ENCODE results near the gene RIN1. TPM values are rescaled to one million over a fixed set of nuclear protein-coding genes. Genes with fewer than 3 reads are reported as not detected.

Gene RIN1
- total and polyA plus RNA-seq, 2 of the 13 experiments (the other 11 are each of a cell fraction or from before 2014, with no cell fraction given) = 2.4 to 4.1 TPM

GRCh38 chr11:66365711-66366619 is 29.7 kb upstream of the RIN1 start (continued):
- TF ChIP-seq ZFX (CRISPR knock-in tag; IDR thresholded peaks at IDR 0.05; ENCODE audit: low read depth) (0 out of 2 replicates have a peak, but pooled peaks have one; percentile 19), ZNF761 (CRISPR knock-in tag; conservative IDR thresholded peaks at IDR 0.05) (0 out of 2 replicates have a peak, but pooled peaks have one; percentile 50), ZBTB4 (CRISPR knock-in tag; IDR thresholded peaks at IDR 0.05; ENCODE audit: borderline replicate concordance) (peak; percentile 17; the same call in 1 of the 2 replicates), ZNF687 (CRISPR knock-in tag; IDR thresholded peaks at IDR 0.05) (peak; percentile 48), ESRRA (CRISPR knock-in tag; IDR thresholded peaks at IDR 0.05; ENCODE audit: low read depth) (0 out of 2 replicates have a peak, but pooled peaks have one; percentile 38), ZNF883 (CRISPR knock-in tag; IDR thresholded peaks at IDR 0.05; ENCODE audit: not compliant biosample characterization) (peak; percentile 17), RXRA (CRISPR knock-in tag; IDR thresholded peaks at IDR 0.05) (0 out of 2 replicates have a peak, but pooled peaks have one; percentile 23), THAP7 (CRISPR knock-in tag; IDR thresholded peaks at IDR 0.05) (0 out of 2 replicates have a peak, but pooled peaks have one; percentile 11), GMEB1 (CRISPR knock-in tag; IDR thresholded peaks at IDR 0.05; ENCODE audit: borderline replicate concordance) (no peak), ZNF564 (CRISPR knock-in tag; IDR thresholded peaks at IDR 0.05) (0 out of 2 replicates have a peak, but pooled peaks have one; percentile 34), SAFB2 (CRISPR knock-in tag; IDR thresholded peaks at IDR 0.05; ENCODE audit: borderline replicate concordance, low read depth) (peak; percentile 51; the same call in 1 of the 2 replicates), NONO (IDR thresholded peaks at IDR 0.05) (no peak), NONO (CRISPR knock-in tag; conservative IDR thresholded peaks at IDR 0.05) (peak; percentile 79), POLR2G (IDR thresholded peaks at IDR 0.05; ENCODE audit: low read depth, low read length) (peak; percentile 19; the same call in 1 of the 2 replicates), POLR2AphosphoS5 (IDR thresholded peaks at IDR 0.05; ENCODE audit: low read depth, low read length) (peak; percentile 33), NR2F6 (IDR thresholded peaks at IDR 0.05) (peak; percentile 60), NR2F6 (CRISPR knock-in tag; IDR thresholded peaks at IDR 0.05) (0 out of 2 replicates have a peak, but pooled peaks have one; percentile 18), MTA1 (CRISPR knock-in tag; IDR thresholded peaks at IDR 0.05; ENCODE audit: borderline replicate concordance) (peak; percentile 43; the same call in 1 of the 2 replicates)

All from HepG2 (cell line).